ENCODE data around the gene PANK4.

DNA sequence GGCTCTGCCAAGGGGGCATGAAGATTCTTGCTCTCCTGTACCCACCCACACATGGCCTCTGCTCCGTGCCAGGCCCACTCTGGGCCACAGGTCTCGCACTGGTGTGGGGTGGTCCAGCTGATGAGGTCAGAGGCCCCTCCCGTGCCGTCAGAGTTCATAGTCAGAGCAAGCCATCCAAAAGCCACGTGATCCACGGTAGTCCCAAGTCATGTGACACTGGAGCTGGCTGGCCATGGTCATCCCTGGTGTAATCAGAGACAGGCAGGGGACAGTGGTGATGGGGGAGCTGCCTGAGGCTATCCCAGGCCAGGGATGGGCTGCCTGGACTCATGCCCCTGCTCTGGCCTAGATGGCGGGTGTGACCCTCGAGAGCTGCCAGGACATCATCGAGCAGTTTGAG, 39.8 kb downstream of the PANK4 start:
- TF ChIP-seq, protein P1, sequence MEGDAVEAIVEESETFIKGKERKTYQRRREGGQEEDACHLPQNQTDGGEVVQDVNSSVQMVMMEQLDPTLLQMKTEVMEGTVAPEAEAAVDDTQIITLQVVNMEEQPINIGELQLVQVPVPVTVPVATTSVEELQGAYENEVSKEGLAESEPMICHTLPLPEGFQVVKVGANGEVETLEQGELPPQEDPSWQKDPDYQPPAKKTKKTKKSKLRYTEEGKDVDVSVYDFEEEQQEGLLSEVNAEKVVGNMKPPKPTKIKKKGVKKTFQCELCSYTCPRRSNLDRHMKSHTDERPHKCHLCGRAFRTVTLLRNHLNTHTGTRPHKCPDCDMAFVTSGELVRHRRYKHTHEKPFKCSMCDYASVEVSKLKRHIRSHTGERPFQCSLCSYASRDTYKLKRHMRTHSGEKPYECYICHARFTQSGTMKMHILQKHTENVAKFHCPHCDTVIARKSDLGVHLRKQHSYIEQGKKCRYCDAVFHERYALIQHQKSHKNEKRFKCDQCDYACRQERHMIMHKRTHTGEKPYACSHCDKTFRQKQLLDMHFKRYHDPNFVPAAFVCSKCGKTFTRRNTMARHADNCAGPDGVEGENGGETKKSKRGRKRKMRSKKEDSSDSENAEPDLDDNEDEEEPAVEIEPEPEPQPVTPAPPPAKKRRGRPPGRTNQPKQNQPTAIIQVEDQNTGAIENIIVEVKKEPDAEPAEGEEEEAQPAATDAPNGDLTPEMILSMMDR (IDR thresholded peaks at IDR 0.05; ENCODE audit: poor library complexity): no peak
- TF ChIP-seq EZH2phosphoT487 (IDR thresholded peaks at IDR 0.05; ENCODE audit: low read depth, severe bottlenecking, unreplicated experiment): no peak
- no peak for TF ChIP-seq EZH2 (IDR thresholded peaks at IDR 0.05; ENCODE audit: borderline replicate concordance)
